Nephron progenitor cell (in vitro differentiated cells): Measurements from ENCODE around the gene ATP6V1C2.

Source experiments
- DNase-seq: peaks from one replicate; pipeline ENCODE4 v3.0.0; 2021
- H3K27ac Mint-ChIP-seq: 2 replicates; pipeline ENCODE4 v1.8.0; 2021; ENCODE audit warnings: mild to moderate bottlenecking, moderate library complexity, mixed read lengths
- H3K27me3 Mint-ChIP-seq: 2 replicates; pipeline ENCODE4 v1.8.0; 2021; ENCODE audit warnings: mild to moderate bottlenecking, low read depth, mixed read lengths; ENCODE audit not compliant: poor library complexity
- H3K36me3 Mint-ChIP-seq: 2 replicates; pipeline ENCODE4 v1.8.0; 2021; ENCODE audit warnings: low read depth, mixed read lengths
- H3K4me1 Mint-ChIP-seq: 2 replicates; pipeline ENCODE4 v1.8.0; 2021; ENCODE audit warnings: mixed read lengths
- H3K4me3 Mint-ChIP-seq: 2 replicates; pipeline ENCODE4 v1.8.0; 2021; ENCODE audit warnings: mild to moderate bottlenecking, moderate library complexity, mixed read lengths
- H3K9me3 Mint-ChIP-seq: 2 replicates; pipeline ENCODE4 v1.8.0; 2021; ENCODE audit warnings: mild to moderate bottlenecking, moderate library complexity, mixed read lengths
- CTCF ChIP-seq: fragments of 200-600 bp; sonication (generic); IDR thresholded peaks from 2 replicates; pipeline ENCODE4 v1.5.0; 2021; ENCODE audit warnings: antibody characterized with exemption

ATP6V1C2 gene

GRCh38 chr2:10721396-10722251 is at the start of gene ATP6V1C2:
ATP6V1C2 (plus strand) TSS chr2:10721630; CDS start chr2:10722850, 1,220 bp downstream.
- no peak within 1 kb of the TSS for H3K27ac Mint-ChIP-seq

GRCh38 chr2:10675131-10675530 is 46.3 kb upstream of the ATP6V1C2 start:
- no peak for TF ChIP-seq CTCF
- DNase-seq: no peak
- Mint-ChIP-seq H3K27me3 (no peaks in the 10 kb centered on the region), H3K4me1 (no peaks in the 10 kb centered on the region), H3K4me3 (no peak overlapping the region), H3K9me3 (no peaks in the 10 kb centered on the region), H3K27ac (no peak overlapping the region), H3K36me3 (peaks cover 27% of the 10 kb centered on the region)

More at GRCh38 chr2:10721396-10722251, at the start of gene ATP6V1C2:
- H3K36me3 Mint-ChIP-seq: no peaks in the 10 kb centered on the region
- peaks cover 15% of the 10 kb centered on the region for H3K4me1 Mint-ChIP-seq
- no peak for TF ChIP-seq CTCF
- peak; percentile 81 for DNase-seq
- peaks cover 5% of the 10 kb centered on the region for H3K9me3 Mint-ChIP-seq
- H3K4me3 Mint-ChIP-seq: peak within 1 kb of the TSS; percentile 76
- peaks cover 98% of the 10 kb centered on the region for H3K27me3 Mint-ChIP-seq

GRCh38 chr2:10678225-10678624 is 43.2 kb upstream of the ATP6V1C2 start:
- Mint-ChIP-seq H3K4me1 (no peaks in the 10 kb centered on the region), H3K9me3 (no peaks in the 10 kb centered on the region), H3K27ac (no peak overlapping the region), H3K27me3 (no peaks in the 10 kb centered on the region), H3K36me3 (peaks cover 36% of the 10 kb centered on the region), H3K4me3 (no peak overlapping the region)
- no peak for DNase-seq
- peak; percentile 19 for TF ChIP-seq CTCF

GRCh38 chr2:10680214-10680613 is 41.2 kb upstream of the ATP6V1C2 start:
- Mint-ChIP-seq H3K27me3 (no peaks in the 10 kb centered on the region), H3K4me3 (no peak overlapping the region), H3K36me3 (peaks cover 30% of the 10 kb centered on the region), H3K27ac (peak overlapping the region; percentile 58), H3K9me3 (no peaks in the 10 kb centered on the region), H3K4me1 (no peaks in the 10 kb centered on the region)
- DNase-seq: no peak
- no peak for TF ChIP-seq CTCF

- Mint-ChIP-seq H3K9me3 (no peaks in the 10 kb centered on the region), H3K4me3 (no peak overlapping the region), H3K27ac (no peak overlapping the region), H3K36me3 (peaks cover 30% of the 10 kb centered on the region), H3K27me3 (peaks cover 1% of the 10 kb centered on the region), H3K4me1 (peaks cover 2% of the 10 kb centered on the region)
- no peak for DNase-seq
- no peak for TF ChIP-seq CTCF
Observed at GRCh38 chr2:10680957-10681356, 40.5 kb upstream of the ATP6V1C2 start.
